Endometrial microvascular endothelial cells (primary cell): Measurements from ENCODE around the gene BSN. TPM values are rescaled to one million over a fixed set of nuclear protein-coding genes. Genes with fewer than 3 reads are reported as not detected.

Experiments used
- in situ Hi-C: cut with HindIII; loops from 2 replicates; pipeline ENCODE4 v1.10.0; 2017; ENCODE audit warnings: low sequenced_read_pairs, low pct_unique_long_range_greater_than_20kb; ENCODE audit errors: inconsistent ontology term
- total RNA-seq: library from RNA; depleted of rRNA; stranded (reverse); fragments of >200 nt; gene quantifications from one replicate; pipeline ENCODE4 v1.2.3, GENCODE V29; 2015; ENCODE audit errors: inconsistent ontology term

The BSN gene
- total RNA-seq, 1 donor from 2014 or later: 0.09 TPM

- in situ Hi-C loops: no loop called here
Observed at GRCh38 chr3:49644684-49645083, 90.4 kb downstream of the BSN start.

- in situ Hi-C loops: no loop called here
Observed at GRCh38 chr3:49646236-49646635, 92.0 kb downstream of the BSN start.

- in situ Hi-C loops: no loop called here
Observed at GRCh38 chr3:49647741-49648140, 93.5 kb downstream of the BSN start.

- in situ Hi-C loops: no loop called here
Observed at GRCh38 chr3:49648354-49649019, 94.2 kb downstream of the BSN start.

- in situ Hi-C loops: no loop called here
Observed at GRCh38 chr3:49649576-49649975, 95.3 kb downstream of the BSN start.

- in situ Hi-C loops: no loop called here
Observed at GRCh38 chr3:49650177-49650576, 95.9 kb downstream of the BSN start.

GRCh38 chr3:49650637-49651036 lies 96.4 kb downstream of the BSN start:
- in situ Hi-C loops: no loop called here

- in situ Hi-C loops: no loop called here
Observed at GRCh38 chr3:49652218-49652902, 98.1 kb downstream of the BSN start.

GRCh38 chr3:49652903-49653415 lies 98.7 kb downstream of the BSN start:
- in situ Hi-C loops: no loop called here

GRCh38 chr3:49653621-49654020 lies 99.3 kb downstream of the BSN start:
- in situ Hi-C loops: no loop called here

- in situ Hi-C loops: no loop called here
Observed at GRCh38 chr3:49654176-49654825, 100.0 kb downstream of the BSN start.

GRCh38 chr3:49654955-49655556 lies 100.8 kb downstream of the BSN start:
- in situ Hi-C loops: no loop called here

- in situ Hi-C loops: no loop called here
Observed at GRCh38 chr3:49655731-49656285, 101.5 kb downstream of the BSN start.

- in situ Hi-C loops: no loop called here
Observed at GRCh38 chr3:49656541-49657112, 102.3 kb downstream of the BSN start.

GRCh38 chr3:49657208-49657915 lies 103.1 kb downstream of the BSN start:
- in situ Hi-C loops: no loop called here

GRCh38 chr3:49658711-49659110 lies 104.4 kb downstream of the BSN start:
- in situ Hi-C loops: no loop called here

- in situ Hi-C loops: no loop called here
Observed at GRCh38 chr3:49659756-49660155, 105.5 kb downstream of the BSN start.

GRCh38 chr3:49661281-49661680 lies 107.0 kb downstream of the BSN start:
- in situ Hi-C loops: no loop called here
